Erythroblast (primary cell): Measurements from ENCODE around the gene TMEM212.

ENCODE experiments used
- DNase-seq, 2 experiments: peaks; one replicate each; lab custom pipeline; 2025; lab: John Stamatoyannopoulos, UW
- GATA1 ChIP-seq: IDR thresholded peaks from 2 replicates; pipeline ENCODE4 v1.6.1; 2011; ENCODE audit warnings: low read depth, mild to moderate bottlenecking, control low read depth, low read length, moderate library complexity
- POLR2A ChIP-seq: IDR thresholded peaks from 2 replicates; pipeline ENCODE4 v1.6.1; 2011; ENCODE audit warnings: mild to moderate bottlenecking, low read length

The TMEM212 gene

DNA sequence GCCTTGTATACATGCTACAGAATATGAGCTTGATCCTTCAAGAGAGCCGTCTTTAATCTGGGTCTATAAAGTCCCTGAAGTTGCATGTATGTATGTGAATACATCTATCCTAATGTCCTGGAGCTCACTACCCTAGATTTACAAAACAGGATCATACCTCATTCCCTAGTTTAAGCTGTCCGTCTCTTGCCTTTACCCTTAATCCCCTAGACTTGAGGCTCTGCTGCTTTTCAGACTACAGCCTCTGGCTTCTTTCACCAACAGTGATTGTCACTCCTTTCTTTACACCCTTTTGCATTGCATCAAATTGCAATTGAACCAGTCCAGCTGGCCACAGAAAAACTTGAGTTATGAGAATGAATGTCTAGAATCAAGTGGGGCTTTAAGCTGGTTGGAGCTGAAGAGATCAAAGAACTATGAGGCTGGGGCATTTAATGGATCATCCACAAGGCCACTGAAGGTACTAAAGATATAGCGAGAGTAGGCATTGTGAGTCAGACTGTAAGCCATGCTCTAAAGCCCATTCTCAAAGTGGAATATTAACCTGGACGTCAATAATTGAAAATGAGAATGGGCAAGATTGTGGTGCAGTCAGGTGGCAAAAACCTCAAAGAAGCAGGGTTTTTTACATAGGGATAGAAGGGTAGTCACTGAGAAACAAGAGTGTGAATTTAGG lies 20.6 kb upstream of the TMEM212 start:
- TF ChIP-seq GATA1 (no peak), POLR2A (no peak)
- no peak for DNase-seq

DNA sequence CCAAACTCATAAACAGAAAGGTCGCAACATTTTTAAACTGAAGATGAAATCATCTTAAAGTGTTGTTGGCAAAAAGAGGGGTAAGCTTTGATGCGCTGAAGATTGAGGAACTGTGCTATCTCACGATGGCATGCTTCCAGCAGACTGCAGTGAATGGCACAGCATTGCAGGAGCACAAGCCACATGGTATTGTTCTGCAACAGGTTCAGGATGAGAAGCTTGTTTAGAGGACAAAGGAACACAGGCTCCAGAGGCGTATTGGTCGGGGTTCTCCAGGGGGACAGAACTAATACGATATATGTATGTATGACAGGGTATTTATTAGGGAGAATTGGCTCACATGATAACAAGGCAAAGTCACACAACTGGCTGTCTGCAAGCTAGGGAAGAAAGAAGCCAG lies 19.0 kb upstream of the TMEM212 start:
- peak; percentile 15 to 17 for DNase-seq
- TF ChIP-seq POLR2A = no peak
- TF ChIP-seq GATA1 = no peak

DNA sequence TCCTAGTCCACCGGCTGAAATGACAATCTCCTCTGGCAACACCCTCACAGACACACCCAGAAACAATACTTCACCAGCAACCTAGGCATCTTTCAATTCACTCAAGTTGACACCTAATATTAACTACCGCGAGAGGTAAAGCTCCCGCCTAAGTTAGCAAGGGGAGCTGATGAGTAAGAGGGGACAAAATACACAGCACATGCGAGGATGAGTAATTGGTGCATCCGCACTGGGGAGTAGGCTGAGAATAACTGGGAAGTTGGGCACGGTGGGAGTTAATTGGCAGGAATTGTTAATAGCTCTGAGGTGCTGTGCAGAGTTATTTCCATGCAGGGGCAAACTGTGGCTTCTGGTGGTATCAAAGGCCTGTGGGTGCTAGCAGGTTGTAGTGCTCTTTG lies 18.3 kb upstream of the TMEM212 start:
- no peak for DNase-seq
- no peak for TF ChIP-seq POLR2A
- TF ChIP-seq GATA1 = no peak

DNA sequence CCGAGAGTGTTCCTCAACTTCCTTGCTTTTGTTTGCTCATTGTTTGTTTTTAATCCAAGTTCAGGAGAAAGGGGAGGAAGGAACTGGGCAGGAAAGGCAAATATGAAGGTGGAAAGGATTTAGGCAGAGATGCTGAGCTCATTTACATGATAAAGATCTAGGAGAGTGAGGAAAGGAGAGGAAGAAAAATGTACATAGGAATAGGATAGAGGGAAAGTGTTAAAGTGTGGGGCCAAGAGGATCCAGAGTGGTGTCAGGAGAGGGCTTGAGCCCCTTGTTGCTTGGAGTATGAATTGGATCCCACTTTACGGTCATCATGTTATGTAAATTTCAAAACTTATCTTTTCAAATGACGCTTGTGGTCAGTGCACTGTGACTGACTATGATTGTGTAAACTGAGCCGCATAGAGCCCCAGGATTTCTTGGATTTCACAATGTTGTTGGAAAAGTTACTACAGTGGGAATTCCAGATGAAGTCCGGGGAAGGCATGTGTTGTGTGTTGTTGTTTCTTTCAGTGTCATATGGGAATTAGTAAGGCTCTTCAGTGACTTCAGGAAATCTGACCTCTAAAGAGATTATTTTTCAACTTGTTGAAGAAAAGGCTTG lies 17.8 kb upstream of the TMEM212 start:
- TF ChIP-seq GATA1 = no peak
- no peak for TF ChIP-seq POLR2A
- DNase-seq = no peak

DNA sequence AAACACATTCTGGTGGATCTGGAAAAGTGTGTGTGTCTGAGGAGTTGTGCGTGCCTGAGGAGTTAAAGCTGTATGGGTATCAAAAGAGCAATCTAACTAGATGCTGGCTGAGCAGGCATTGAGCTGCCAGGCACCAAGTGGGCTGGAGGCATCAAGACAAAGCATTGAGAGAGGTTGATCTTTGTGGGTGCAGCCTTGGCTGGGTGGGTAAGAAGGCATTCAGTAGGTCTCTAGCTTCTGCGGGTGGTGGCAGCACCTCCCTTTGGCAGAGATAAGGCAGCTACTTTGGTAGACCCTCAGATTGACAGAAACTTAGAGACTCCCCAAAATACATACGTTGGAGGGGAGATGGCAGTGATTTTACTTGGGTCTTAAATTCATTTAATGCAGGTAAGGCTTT lies 15.8 kb upstream of the TMEM212 start:
- no peak for TF ChIP-seq GATA1
- TF ChIP-seq POLR2A = no peak
- DNase-seq = no peak

DNA sequence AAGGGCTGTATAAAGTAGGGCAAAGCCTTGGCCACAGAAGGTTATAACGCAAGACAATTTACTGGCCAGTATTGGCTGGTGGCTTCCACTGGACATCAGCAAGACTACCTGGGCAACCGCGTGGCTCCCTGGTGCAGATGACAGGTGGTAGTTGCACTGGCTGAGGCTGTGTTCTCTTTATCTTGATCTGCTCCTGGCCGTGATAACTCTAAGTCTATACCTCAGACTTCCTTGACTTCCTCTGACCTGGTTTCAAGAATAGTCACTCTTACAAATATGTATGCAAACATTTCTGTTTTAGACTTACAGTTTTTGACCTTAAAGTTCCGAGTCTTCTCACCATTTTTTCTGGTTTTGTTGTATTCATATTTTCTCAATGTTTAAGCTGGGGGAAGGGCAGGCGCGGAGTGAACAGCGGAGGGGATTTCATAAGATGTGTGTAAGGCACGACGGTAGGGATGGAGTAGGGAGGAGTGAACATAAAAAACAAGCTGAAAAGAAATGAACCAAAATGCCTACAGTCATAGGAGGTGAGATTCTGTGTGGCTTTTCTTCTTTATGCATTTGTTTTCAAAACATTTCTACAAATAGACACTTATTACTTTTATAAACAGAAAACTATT lies 15.2 kb upstream of the TMEM212 start:
- TF ChIP-seq POLR2A = no peak
- TF ChIP-seq GATA1 = no peak
- DNase-seq = no peak

DNA sequence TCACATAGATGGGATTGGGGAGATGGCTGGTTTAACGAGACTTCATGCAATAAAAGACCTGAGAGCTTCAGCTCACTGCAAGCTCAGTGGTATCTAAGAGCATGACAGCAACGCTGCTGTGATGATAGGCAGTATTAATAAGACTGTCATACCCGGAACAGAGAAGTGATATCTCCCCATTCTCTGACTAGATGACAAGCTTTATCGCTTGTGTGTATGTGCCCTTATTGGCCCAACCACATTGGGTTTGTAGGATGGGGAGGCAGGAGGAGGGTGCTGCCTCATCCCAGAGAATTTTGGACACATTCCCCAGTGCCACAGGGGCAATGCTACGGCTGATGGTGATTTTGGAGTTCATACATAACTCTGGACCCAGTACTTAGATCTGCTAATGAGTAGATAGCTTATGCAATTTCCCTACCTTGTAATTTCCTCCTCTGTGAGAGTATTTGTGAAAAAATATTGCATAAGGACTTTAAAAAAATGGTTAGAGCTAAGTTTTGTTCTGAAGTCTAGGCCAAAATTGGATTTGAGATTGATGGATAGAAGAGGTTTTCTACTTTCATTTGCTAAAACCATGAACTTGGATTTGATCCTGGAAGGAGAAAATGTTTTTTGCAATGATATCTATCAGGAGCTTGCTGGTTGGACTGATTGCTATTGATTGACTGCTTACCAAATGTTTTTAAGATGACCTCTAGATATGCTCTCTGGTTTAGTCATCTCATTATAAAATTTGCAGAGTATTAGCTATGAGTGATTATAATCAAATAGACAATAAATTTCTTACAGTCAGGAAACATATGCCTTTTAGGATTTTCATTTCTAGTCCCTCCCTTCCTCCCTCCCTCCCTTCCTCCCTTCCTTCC lies 14.0 kb upstream of the TMEM212 start:
- TF ChIP-seq GATA1 (no peak), POLR2A (no peak)
- no peak for DNase-seq

DNA sequence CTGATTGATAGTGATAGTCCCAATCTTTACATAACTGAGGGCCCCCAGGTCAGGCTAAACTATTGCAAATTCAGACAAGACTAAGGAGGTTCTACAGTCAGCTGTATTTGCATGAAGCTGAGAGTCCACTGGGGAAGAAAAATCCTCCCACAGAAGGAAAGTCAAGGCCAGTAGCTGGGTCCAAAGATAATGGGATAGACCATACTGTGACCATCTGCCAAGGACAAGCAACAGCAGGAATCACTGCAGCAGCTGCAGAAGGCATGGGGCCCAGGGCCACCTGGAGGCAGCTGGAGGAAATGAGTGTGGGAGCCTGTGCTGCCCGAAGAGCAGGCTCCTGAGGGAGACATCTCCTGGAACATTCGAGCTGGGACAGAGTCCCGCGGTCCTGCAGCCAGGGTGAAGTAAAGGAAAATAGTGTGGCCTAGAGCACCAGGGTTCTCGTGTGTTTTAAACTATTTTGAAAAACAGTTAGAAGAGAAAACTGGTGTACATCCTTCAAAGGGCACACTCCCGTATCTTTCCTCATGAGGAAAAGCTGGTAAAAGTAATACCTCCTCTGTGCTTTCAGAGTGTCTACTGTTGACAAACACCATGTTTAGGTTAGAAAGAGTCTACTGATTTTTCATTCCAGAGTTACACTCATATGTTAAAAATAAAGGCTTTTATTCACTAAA lies 13.2 kb upstream of the TMEM212 start:
- TF ChIP-seq GATA1 = no peak
- peak; percentile 60 to 64 for DNase-seq

DNA sequence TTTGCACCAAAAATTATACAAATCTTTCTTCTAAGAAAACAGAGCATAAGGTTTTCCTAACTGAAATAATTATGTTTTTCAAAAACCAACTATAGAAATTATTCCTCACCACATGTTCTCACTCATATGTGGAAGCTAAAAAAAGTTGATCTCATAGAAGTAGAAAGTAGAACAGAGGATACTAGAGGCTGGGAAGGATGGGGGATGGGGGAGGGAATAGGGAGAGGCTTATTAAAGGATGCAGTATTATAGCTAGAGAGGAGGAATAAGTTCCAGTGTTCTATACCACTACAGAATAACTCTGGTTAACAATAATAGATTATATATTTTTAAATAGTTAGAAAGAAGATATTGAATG lies 12.7 kb upstream of the TMEM212 start:
- no peak for TF ChIP-seq POLR2A
- TF ChIP-seq GATA1 = no peak
- DNase-seq = no peak

DNA sequence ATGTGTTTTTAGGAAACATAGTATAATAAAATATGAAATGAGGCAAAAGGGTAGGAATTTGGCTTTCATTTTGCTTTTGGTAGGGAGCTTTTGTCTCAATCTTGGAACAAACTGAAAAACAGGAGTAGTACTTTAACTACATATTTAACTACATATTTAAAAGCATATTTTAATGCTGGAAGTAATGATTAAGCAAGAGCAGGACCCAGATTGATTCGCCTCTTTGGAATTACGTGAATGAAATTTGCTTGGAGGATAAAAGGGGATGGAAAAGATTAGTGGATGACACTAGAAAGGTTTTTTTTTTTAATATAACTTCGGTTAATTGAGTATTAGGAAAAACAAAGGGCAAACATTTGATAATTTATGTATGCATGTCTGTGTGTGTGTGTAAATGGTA lies 11.2 kb upstream of the TMEM212 start:
- TF ChIP-seq GATA1 (no peak), POLR2A (no peak)
- DNase-seq = no peak

DNA sequence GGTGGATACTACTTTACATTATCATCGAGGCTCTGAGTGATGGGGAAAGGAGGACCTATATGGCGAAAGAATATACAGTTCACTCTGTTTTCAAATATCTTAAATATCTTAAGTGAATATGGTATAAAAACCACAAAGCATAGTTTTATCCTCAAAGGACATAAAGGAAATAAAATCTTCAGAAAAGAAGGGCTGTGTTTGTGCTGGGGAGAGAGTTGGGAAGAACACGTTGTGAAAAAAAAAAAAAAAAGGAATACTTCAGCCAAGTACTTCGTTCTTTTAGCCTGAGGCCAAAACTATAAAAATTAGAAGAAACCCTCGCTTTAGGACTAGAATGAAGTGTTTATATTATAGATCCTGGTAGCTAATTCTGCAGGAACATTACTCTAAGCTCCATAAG lies 10.2 kb upstream of the TMEM212 start:
- no peak for DNase-seq
- TF ChIP-seq POLR2A = no peak
- no peak for TF ChIP-seq GATA1

DNA sequence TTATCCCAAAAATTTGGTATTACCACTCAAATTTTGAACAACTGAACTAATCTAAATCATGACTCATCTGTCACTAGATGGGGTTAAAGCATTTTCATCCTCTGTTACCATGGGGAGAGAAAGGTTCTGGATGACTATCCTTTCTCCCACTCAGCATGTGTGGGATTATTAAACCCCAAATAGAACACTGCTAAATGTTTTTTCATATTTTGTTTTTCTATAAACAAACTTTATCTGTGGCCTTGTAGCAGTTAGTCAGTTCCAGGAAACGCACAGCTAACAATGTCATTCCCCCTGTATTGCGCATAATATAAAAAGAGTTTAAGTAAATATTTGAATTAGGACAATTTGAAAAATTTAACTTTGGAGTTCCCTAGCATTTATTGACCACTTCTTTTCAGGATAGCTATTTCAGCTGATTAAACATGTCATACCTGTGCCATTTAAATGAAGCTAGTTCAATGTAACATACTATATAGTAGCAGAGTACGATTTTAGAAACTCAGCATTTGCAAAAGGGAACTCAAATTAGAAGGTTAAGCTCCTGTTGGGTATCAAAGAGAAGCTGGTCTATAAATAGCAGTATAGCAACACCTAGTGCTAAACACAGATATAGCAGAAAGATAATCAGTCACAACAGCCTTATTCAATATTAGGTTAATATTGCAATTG lies 9.2 kb upstream of the TMEM212 start:
- peak; percentile 54 to 57 for DNase-seq
- TF ChIP-seq GATA1 (no peak), POLR2A (no peak)

DNA sequence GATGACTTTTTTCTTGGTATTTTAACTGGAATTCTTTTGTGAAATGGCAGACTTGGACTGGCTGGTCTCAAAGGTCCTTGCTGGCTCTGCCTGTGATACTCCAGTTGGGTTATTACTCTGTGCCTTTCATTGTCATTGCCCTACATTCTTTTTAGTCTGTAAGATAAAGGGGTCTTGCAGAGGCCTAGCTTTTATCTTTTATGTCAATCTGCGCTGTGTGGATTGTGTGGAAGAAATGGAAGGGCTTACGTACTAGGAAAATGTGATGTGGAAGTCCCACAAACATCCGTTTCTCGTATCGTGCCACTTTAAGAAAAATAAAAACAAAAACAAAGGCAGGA lies 8.7 kb upstream of the TMEM212 start:
- TF ChIP-seq POLR2A (no peak), GATA1 (no peak)
- no peak for DNase-seq

DNA sequence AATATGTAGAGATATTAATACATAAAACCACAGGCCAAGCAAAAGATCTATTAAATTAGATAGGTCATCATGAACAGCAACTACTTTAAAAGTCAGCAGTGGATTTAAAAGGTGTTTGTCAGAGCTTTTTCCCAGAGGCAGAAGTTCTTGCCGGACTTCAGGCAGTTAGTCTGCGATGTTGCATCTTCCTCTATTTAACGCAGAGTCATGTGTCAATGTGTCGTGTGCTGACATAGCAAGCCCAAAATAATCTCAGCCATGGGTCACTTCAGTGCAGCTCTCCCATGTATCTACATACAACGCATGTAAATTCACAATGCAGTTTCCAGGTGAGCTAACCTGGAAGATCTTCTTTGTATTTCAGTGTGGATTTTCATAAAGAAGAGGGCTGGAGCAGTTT lies 8.0 kb upstream of the TMEM212 start:
- DNase-seq = peak in 1 of 2 experiments; percentile 15
- TF ChIP-seq POLR2A = no peak
- TF ChIP-seq GATA1 = no peak
